ENCODE data around the gene FOXA3. TPM values are rescaled to one million over a fixed set of nuclear protein-coding genes. Genes with fewer than 3 reads are reported as not detected.

FOXA3 gene
- polyA plus RNA-seq, 1 experiment: not detected

GRCh38 chr19:45862564-45863334 is 1.4 kb upstream of the FOXA3 start, which contains the start of gene SYMPK:
Gene SYMPK, minus strand, starts transcription at chr19:45863147. Its CDS starts 8,652 bp downstream, at chr19:45854495.
- ChIA-PET POLR2A (interaction anchor here (0.9 kb wide), 1 partner anchor 24 kb away, joined by 3 read pairs; the partner anchor contains the start of gene IRF2BP1), CTCF (interaction anchor here (1.0 to 5.2 kb wide), 7 partner anchors 13 to 154 kb away, joined by 3 to 49 read pairs (median 6); partner anchors contain the start of gene IRF2BP1)
- peak; percentile 91 for DNase-seq (ENCODE audit: low read depth)
- peaks cover 24% of the 10 kb centered on the region for H3K27me3 ChIP-seq (ENCODE audit: control insufficient read depth, insufficient read depth, low read length)
- peak within 1 kb of the TSS; percentile 78 for H3K4me3 ChIP-seq (ENCODE audit: low read depth, low read length)
- TF ChIP-seq CTCF (IDR thresholded peaks at IDR 0.05; ENCODE audit: insufficient read depth, low read depth, low read length): no peak
- H3K36me3 ChIP-seq (ENCODE audit: control insufficient read depth, insufficient read depth, low read length): peaks cover 2% of the 10 kb centered on the region; the same call in 1 of the 2 replicates

- peak overlapping the region; percentile 31 for H3K4me3 ChIP-seq (ENCODE audit: low read depth, low read length)
- ChIA-PET CTCF (interaction anchor here (1.0 to 5.2 kb wide), 7 partner anchors 13 to 153 kb away, joined by 3 to 49 read pairs (median 6); partner anchors contain the start of gene IRF2BP1), POLR2A (interaction anchor here (0.9 kb wide), 1 partner anchor 23 kb away, joined by 3 read pairs; the partner anchor contains the start of gene IRF2BP1)
- no peaks in the 10 kb centered on the region; the same call in 1 of the 2 replicates for H3K36me3 ChIP-seq (ENCODE audit: control insufficient read depth, insufficient read depth, low read length)
- TF ChIP-seq CTCF (IDR thresholded peaks at IDR 0.05; ENCODE audit: insufficient read depth, low read depth, low read length): no peak
- peaks cover 24% of the 10 kb centered on the region for H3K27me3 ChIP-seq (ENCODE audit: control insufficient read depth, insufficient read depth, low read length)
- DNase-seq (ENCODE audit: low read depth): no peak
Observed at GRCh38 chr19:45863335-45863839, 739 bp upstream of the FOXA3 start.

DNA sequence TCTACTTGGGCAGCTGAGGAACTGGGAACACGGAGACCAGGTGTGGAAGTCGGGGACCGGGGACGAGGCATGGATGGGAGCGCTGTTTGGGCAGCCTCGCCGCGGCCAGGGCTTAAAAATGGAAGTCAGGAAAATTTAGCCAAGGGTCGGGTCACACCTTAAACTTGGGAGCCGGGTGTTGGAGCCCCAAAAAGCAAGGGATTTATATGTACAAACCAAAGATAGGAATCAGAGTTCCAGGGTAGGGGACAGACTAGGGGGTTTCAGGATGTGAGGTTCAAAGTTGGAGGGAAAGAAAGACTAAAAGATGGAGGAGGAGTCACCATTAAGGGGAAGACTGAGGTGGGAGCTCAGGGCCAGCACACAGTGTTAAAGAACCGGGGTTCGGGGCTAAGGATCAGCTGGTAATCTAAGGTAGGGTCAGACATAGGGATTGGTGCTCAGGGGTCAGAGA is 530 bp downstream of the FOXA3 start:
- ChIA-PET CTCF (interaction anchor here (0.6 to 5.2 kb wide), 6 partner anchors 17 to 213 kb away, joined by 3 to 49 read pairs (median 4); no protein-coding TSS in a partner anchor), POLR2A (no interaction called here)
- Histone ChIP-seq H3K4me3 (ENCODE audit: low read depth, low read length) (no peak overlapping the region), H3K27me3 (ENCODE audit: control insufficient read depth, insufficient read depth, low read length) (peaks cover 24% of the 10 kb centered on the region), H3K36me3 (ENCODE audit: control insufficient read depth, insufficient read depth, low read length) (no peaks in the 10 kb centered on the region; the same call in 1 of the 2 replicates)
- no peak for TF ChIP-seq CTCF (IDR thresholded peaks at IDR 0.05; ENCODE audit: insufficient read depth, low read depth, low read length)
- DNase-seq (ENCODE audit: low read depth): no peak

- ChIA-PET CTCF (interaction anchor here (0.9 to 5.2 kb wide), 3 partner anchors 16 to 212 kb away, joined by 3 to 49 read pairs (median 4); no protein-coding TSS in a partner anchor), POLR2A (no interaction called here)
- no peak for TF ChIP-seq CTCF (IDR thresholded peaks at IDR 0.05; ENCODE audit: insufficient read depth, low read depth, low read length)
- Histone ChIP-seq H3K36me3 (ENCODE audit: control insufficient read depth, insufficient read depth, low read length) (no peaks in the 10 kb centered on the region), H3K4me3 (ENCODE audit: low read depth, low read length) (no peak overlapping the region), H3K27me3 (ENCODE audit: control insufficient read depth, insufficient read depth, low read length) (peaks cover 24% of the 10 kb centered on the region)
- DNase-seq (ENCODE audit: low read depth): no peak
Observed at GRCh38 chr19:45865269-45865948, 1.3 kb downstream of the FOXA3 start.

Data from BJ (cell line).